ENCODE data around the gene PCBP2.
"Not testable (repeated sequence)": the region's sequence is repeated elsewhere in the genome, so short reads cannot be mapped to it uniquely, and the experiment has no call there.

The PCBP2 gene

DNA sequence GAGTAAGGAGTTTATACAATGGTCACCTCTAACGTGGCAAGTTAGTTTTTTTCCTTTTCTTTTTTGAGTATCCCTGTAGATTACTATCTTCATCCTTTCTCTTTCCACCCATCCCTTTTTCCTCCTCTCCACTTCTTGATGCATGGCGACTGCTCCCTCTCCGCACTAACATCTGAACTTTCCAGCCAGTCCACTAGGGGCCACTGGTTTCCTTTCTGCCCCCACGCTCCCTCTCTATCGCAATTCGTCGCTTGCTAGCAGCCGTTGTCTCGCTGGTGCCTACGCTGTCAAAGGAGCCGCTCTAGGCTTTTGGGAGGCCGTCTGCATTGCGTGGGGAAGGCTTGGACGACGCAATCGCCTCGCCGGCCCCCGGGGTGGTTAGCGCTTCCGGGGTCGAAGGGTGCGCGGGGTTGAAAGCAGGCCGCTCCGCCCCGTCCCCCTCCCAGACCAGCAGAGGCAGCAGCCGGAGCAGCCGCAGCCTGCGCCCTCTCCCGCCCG lies at the start of gene PCBP2:
Gene PCBP2 (plus strand): TSS at position 442 of the 498 bp plus-strand sequence. CDS start 2,699 bp downstream, outside the sequence.
- DNase-seq (ENCODE audit: low read depth in 2 of 2) = peak; percentile 95 to 97

- not testable (repeated sequence) for DNase-seq (ENCODE audit: low read depth in 2 of 2)
Observed at GRCh38 chr12:53402351-53402750, 49.6 kb upstream of the PCBP2 start.

- DNase-seq (ENCODE audit: low read depth in 2 of 2) = no peak
Observed at GRCh38 chr12:53402871-53403270, 49.0 kb upstream of the PCBP2 start.

DNA sequence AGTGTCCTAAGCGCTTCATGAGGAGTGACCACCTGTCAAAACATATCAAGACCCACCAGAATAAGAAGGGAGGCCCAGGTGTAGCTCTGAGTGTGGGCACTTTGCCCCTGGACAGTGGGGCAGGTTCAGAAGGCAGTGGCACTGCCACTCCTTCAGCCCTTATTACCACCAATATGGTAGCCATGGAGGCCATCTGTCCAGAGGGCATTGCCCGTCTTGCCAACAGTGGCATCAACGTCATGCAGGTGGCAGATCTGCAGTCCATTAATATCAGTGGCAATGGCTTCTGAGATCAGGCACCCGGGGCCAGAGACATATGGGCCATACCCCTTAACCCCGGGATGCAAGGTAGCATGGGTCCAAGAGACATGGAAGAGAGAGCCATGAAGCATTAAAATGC lies 41.0 kb upstream of the PCBP2 start:
- DNase-seq (ENCODE audit: low read depth in 2 of 2) = no peak

- DNase-seq (ENCODE audit: low read depth in 2 of 2) = no peak
Observed at GRCh38 chr12:53413485-53414204, 38.3 kb upstream of the PCBP2 start.

- no peak for DNase-seq (ENCODE audit: low read depth in 2 of 2)
Observed at GRCh38 chr12:53414756-53415417, 37.0 kb upstream of the PCBP2 start.

DNA sequence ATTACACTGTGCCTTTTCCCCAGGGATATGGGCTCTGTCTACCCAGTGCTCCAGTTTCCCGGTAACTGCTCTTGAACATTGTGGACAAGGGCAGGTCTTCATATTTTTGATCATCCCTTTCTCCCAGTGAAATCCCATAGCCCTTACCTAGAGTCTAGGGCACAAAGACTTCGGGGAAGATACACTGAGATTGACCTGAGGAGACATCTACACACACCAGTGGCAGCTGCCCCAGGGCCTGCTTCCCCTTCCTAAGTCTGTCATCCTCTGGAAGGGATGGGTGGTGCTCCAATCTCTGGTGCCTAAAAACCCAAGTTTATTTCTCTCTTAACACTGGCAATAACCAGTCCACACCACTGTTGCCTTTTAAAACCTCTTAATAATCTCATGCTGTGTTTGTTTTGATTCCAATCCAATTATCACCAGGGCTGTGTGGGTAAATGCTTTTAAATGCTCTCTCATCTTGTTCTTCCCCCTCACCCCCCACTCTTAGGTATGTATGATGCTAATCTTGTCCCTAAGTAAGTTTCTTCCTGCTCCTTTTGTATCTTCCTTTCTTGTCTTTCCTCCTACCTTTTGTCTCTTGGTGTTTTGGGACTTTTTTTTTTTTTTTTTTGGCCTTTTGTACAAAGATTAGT lies 36.0 kb upstream of the PCBP2 start:
- not testable (repeated sequence) for DNase-seq (ENCODE audit: low read depth in 2 of 2)

- not testable (repeated sequence) for DNase-seq (ENCODE audit: low read depth in 2 of 2)
Observed at GRCh38 chr12:53417291-53417816, 34.5 kb upstream of the PCBP2 start.

DNA sequence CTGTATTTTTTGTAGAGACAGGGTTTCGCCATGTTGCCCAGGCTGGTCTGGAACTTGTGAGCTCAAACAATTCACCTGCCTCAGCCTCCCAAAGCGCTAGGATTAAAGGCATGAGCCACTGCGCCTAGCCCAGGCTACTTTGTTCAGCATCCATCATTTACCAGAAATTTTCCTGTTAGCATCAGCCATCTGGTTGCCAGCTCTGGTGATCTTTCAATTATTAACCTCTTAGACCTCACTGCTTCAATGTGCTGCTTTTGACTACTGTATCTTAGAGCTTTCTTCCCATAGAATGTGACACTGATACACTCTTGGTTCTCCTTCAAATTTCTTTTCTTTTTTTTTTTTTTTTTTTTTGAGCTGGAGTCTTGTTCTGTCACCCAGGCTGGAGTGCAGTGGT lies 33.7 kb upstream of the PCBP2 start:
- DNase-seq (ENCODE audit: low read depth in 2 of 2) = no peak

DNA sequence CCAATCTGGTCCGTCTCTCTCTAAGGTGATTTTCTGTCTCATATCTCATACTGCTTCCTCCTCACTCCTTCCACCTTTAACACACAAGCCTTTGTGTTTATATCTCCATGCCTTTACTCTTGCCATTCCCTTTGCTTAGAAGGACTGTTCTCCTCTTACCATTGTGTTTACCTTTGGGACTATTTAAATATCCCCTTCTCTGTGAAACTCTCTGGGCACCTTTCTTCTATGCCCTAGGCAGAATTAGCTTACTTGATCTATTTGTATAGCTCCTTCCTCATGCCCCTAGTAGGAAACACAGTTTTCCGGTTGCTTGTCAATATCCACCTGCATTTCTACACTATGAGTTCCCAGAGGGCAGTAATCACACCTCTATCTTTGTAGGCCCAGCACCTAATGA lies 32.1 kb upstream of the PCBP2 start:
- no peak for DNase-seq (ENCODE audit: low read depth in 2 of 2)

- not testable (repeated sequence) for DNase-seq (ENCODE audit: low read depth in 2 of 2)
Observed at GRCh38 chr12:53422247-53422646, 29.7 kb upstream of the PCBP2 start.

DNA sequence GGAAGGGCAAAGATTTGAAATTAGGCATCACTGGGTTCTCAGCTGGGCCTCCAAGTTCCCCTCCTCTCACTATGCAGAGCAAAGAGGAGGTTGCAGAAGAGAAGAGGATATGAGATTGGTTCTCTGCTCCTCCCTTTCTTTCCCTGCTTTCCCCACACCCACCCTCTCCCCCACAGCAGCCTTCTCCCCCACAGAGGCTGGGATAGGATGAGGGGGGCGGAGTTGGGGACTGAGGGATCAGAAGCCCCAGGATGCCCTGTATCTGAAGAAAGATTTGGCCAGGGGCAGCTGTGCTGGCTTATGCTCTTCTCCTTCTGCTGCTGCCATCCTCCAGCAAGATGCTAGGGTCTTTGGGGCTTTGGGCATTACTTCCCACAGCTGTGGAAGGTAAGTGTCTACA lies 28.3 kb upstream of the PCBP2 start, which contains the start of gene AMHR2:
Gene AMHR2 (plus strand): TSS at position 259 of the 400 bp plus-strand sequence. CDS start 80 bp downstream, at position 339.
- DNase-seq (ENCODE audit: low read depth in 2 of 2) = no peak

DNA sequence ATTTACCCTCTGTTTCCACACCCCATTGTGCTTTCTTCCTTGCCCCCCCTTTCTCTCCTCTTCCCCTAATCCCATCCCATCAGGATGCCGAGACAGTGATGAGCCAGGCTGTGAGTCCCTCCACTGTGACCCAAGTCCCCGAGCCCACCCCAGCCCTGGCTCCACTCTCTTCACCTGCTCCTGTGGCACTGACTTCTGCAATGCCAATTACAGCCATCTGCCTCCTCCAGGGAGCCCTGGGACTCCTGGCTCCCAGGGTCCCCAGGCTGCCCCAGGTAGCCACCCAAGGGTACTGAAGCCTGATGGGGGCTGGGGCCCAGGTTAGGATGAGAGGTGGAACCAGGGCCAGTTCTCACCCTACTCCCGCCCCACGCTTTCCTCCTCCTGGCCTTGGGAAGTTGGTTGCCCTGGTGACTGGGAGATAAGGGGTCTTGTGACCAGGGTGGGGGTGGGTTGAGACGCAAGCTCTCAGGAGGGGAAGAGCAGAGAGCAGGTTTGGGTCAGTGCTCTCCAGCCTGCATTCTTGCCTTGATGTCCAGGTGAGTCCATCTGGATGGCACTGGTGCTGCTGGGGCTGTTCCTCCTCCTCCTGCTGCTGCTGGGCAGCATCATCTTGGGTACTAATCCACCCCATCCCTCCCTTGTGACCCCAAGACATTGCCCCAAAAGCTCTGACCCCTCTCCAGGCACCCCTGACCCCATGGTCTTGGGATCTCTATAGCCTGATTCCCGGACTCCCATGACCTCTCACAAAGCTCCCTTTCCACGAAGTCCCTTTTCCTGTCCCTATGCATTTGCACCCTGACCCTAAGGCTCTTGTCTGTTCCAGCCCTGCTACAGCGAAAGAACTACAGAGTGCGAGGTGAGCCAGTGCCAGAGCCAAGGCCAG lies 27.0 kb upstream of the PCBP2 start:
- no peak for DNase-seq (ENCODE audit: low read depth in 2 of 2)

GRCh38 chr12:53425515-53426150 lies 26.3 kb upstream of the PCBP2 start:
- DNase-seq (ENCODE audit: low read depth in 2 of 2) = no peak

GRCh38 chr12:53427905-53428594 lies 23.9 kb upstream of the PCBP2 start:
- DNase-seq (ENCODE audit: low read depth in 2 of 2) = no peak

DNA sequence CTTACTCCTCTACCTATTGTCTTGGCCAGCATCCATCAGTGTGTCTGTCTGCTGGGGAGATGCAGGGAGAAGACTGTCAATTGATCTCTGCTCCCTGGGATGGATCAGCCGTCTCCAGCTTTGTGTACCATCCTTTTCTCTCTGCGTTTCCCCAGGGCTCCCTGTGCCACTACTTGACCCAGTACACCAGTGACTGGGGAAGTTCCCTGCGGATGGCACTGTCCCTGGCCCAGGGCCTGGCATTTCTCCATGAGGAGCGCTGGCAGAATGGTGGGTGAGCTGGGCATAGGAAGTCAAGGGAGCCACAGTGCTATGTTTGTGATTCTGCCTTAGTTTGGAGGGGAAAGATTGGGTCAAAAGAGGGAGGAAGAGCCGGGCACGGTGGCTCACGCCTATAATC lies 23.2 kb upstream of the PCBP2 start:
- no peak for DNase-seq (ENCODE audit: low read depth in 2 of 2)

- no peak for DNase-seq (ENCODE audit: low read depth in 2 of 2)
Observed at GRCh38 chr12:53430116-53430515, 21.8 kb upstream of the PCBP2 start.

DNA sequence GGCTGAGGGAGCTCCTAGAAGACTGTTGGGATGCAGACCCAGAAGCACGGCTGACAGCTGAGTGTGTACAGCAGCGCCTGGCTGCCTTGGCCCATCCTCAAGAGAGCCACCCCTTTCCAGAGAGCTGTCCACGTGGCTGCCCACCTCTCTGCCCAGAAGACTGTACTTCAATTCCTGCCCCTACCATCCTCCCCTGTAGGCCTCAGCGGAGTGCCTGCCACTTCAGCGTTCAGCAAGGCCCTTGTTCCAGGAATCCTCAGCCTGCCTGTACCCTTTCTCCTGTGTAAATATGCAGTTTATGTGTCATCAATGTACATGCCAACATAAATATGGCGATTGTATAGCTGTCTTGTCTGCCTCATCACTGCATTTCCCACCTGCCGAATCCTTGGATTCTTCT lies 20.7 kb upstream of the PCBP2 start:
- DNase-seq (ENCODE audit: low read depth in 2 of 2) = no peak

DNA sequence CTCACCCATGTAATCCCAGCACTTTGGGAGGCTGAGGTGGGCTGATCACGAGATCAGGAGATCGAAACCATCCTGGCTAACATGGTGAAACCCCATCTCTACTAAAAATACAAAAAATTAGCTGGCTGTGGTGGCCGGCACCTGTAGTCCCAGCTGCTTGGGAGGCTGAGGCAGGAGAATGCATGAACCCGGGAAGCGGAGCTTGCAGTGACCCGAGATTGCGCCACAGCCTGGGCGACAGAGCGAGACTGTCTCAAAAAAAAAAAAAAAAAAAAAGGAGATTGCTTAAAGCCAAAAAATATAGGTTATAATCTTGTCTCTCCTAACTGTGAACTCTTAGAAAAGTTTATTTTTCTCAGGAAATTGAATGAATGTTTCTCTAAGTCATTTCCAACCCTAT lies 16.6 kb upstream of the PCBP2 start:
- not testable (repeated sequence) for DNase-seq (ENCODE audit: low read depth in 2 of 2)

DNA sequence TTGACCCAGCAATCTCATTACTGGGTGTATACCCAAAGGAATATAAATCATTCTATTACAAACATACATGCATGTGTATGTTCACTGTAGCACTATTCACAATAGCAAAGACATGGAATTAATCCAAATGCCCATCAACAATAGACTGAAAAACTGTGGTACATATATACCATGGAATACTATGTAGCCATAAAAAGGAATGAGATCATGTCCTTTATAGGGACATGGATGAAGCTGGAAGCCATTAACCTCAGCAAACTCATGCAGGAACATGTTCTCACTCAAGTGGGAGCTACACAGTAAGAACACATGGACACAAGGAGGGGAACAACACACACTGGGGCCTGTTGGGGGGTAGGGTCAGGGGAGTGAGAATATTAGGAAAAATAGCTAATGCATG lies 12.3 kb upstream of the PCBP2 start:
- not testable (repeated sequence) for DNase-seq (ENCODE audit: low read depth in 2 of 2)

Measured in activated CD8-positive, alpha-beta memory T cell treated with anti-CD3 and anti-CD28 coated beads for 4 hours (primary cell).